Neural cell (in vitro differentiated cells): ENCODE data around the gene LRRC27.

Experiments
- EZH2 ChIP-seq: fragments of 200-600, 300-800 bp; shearing (Covaris generic), sonication (generic); IDR thresholded peaks from 2 replicates; pipeline ENCODE4 v1.6.1; 2014; ENCODE audit warnings: antibody characterized with exemption, low read length, borderline replicate concordance, mild to moderate bottlenecking; ENCODE audit not compliant: insufficient read depth, poor library complexity, severe bottlenecking
- RAD21 ChIP-seq: fragments of 450-650 bp; conservative IDR thresholded peaks from 2 replicates; pipeline ENCODE4 v1.6.1; 2014; ENCODE audit warnings: antibody characterized with exemption, mild to moderate bottlenecking, moderate library complexity
- TF ChIP-seq, protein P1 (sequence below): fragments of 450-650 bp; IDR thresholded peaks from 2 replicates; pipeline ENCODE4 v1.5.1; 2014; ENCODE audit warnings: antibody characterized with exemption, mild to moderate bottlenecking, moderate library complexity; ENCODE audit not compliant: poor library complexity, severe bottlenecking

DNA sequence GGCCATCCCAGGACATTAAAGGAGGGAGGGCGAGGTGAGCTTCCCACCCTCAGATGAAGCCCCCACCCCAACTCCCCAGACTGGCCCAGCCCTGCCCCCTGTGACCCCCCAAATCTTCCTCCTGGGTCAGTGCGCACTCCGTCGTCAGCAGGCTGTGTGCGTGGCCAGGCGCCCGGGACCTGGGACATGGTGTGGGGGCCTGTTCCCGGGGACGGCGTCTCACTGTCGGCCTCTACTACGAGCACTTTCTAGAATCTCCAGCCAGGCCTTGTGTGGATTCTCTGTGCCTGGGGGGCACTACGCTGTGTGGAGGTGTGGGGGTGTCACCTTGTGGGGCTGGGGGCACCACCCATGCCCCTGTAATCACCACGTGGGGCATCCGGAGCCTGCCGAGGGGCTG lies 74.8 kb downstream of the LRRC27 start:
- TF ChIP-seq, protein P1, sequence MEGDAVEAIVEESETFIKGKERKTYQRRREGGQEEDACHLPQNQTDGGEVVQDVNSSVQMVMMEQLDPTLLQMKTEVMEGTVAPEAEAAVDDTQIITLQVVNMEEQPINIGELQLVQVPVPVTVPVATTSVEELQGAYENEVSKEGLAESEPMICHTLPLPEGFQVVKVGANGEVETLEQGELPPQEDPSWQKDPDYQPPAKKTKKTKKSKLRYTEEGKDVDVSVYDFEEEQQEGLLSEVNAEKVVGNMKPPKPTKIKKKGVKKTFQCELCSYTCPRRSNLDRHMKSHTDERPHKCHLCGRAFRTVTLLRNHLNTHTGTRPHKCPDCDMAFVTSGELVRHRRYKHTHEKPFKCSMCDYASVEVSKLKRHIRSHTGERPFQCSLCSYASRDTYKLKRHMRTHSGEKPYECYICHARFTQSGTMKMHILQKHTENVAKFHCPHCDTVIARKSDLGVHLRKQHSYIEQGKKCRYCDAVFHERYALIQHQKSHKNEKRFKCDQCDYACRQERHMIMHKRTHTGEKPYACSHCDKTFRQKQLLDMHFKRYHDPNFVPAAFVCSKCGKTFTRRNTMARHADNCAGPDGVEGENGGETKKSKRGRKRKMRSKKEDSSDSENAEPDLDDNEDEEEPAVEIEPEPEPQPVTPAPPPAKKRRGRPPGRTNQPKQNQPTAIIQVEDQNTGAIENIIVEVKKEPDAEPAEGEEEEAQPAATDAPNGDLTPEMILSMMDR = no peak
- TF ChIP-seq RAD21 = no peak
- no peak for TF ChIP-seq EZH2
